NT2/D1 (cell line): ENCODE results near the gene SH2D3C.

Source experiments
- SUZ12 ChIP-seq: IDR thresholded peaks from 2 replicates; pipeline ENCODE4 v1.6.1; 2011; ENCODE audit not compliant: insufficient read length, insufficient read depth; ENCODE audit errors: extremely low read depth
- YY1 ChIP-seq: IDR thresholded peaks from 2 replicates; pipeline ENCODE4 v1.6.1; 2011; ENCODE audit not compliant: insufficient read length, insufficient read depth
- ZNF274 ChIP-seq: IDR thresholded peaks from 2 replicates; pipeline ENCODE4 v1.6.1; 2011; ENCODE audit warnings: mild to moderate bottlenecking, low read depth, low read length

DNA sequence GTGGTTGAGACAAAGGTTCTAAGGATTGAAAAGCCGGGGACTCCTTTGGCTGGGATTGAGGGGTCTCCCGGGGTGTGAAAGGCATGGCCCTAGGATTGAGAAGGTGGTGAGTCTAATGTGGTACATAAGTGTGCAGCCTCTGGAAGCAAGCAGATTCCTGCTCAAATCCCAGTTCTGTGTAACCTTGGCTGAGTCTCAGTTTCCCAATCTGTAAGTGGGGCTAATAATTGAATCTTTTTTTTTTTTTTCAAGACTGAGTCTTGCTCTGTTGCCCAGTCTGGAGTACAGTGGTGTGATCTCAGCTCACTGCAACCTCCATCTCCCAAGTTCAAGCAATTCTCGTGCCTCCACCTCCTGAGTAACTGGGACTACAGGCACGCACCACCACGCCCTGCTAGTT lies 5.9 kb downstream of the SH2D3C start:
- no peak for TF ChIP-seq YY1
- no peak for TF ChIP-seq SUZ12
- TF ChIP-seq ZNF274, result no peak
